Upper lobe of left lung (tissue), 4 donors: Measurements from ENCODE around the gene EWSR1.

Experiments used
- EP300 ChIP-seq, 4 donors: sonication (generic); formaldehyde crosslinking; IDR thresholded peaks; one replicate each; pipeline ENCODE4 v1.5.1; 2017; ENCODE audit warnings: antibody characterized with exemption in 4 of 4, control low read depth in 2 of 4
- TF ChIP-seq, protein P1 (sequence below), 6 experiments: fragments of 450-650 bp in 4 of 6; fragments of 200-600 bp in 2 of 6; sonication (generic) in 2 of 6; IDR thresholded peaks; one replicate each; pipeline ENCODE4 v1.5.1; 2016 to 2019; ENCODE audit warnings: antibody characterized with exemption in 6 of 6

DNA sequence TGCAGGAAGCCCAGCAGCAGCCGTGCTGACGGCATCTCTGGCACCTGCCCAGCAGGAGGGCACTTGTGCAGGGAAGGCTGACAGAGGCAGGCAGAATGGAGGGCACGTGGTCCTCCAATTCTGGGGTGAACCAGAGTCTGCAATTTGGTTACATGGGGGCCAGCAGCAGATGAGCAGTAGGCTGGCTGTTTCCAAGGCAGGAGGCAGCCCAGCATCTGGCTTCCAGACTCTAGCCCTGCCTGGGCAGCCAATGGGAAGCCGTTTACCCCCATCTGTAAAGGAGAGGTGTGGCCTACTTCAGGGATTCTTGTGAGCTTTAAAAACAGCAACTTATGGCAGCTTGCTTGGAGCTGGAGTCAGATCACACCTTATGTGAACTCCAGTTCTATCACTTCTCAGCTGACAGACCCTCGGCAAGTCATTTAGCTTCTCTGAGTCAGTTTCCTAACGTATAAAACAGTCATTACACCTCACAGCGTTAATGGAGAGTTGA, 75.3 kb downstream of the EWSR1 start:
- TF ChIP-seq, protein P1, sequence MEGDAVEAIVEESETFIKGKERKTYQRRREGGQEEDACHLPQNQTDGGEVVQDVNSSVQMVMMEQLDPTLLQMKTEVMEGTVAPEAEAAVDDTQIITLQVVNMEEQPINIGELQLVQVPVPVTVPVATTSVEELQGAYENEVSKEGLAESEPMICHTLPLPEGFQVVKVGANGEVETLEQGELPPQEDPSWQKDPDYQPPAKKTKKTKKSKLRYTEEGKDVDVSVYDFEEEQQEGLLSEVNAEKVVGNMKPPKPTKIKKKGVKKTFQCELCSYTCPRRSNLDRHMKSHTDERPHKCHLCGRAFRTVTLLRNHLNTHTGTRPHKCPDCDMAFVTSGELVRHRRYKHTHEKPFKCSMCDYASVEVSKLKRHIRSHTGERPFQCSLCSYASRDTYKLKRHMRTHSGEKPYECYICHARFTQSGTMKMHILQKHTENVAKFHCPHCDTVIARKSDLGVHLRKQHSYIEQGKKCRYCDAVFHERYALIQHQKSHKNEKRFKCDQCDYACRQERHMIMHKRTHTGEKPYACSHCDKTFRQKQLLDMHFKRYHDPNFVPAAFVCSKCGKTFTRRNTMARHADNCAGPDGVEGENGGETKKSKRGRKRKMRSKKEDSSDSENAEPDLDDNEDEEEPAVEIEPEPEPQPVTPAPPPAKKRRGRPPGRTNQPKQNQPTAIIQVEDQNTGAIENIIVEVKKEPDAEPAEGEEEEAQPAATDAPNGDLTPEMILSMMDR (IDR thresholded peaks at IDR 0.05): no peak
- no peak for TF ChIP-seq EP300 (IDR thresholded peaks at IDR 0.05)
